Measurements from ENCODE around the gene TLNRD1.

The TLNRD1 gene

DNA sequence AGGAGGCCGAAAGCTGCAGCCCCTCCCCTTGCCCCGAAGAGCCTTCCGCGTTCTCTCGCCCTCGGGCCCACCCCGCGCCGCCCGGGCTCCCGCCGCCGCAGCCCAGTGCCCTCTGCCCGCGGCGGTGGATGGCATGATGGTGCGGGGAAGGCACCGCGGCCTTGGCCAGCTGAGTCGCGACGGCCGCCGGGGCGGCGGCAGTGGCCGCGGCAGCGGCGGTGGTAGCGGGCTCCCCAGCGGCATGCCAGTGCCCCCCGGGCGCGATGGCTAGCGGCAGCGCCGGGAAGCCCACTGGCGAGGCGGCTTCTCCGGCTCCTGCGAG is 1.2 kb downstream of the TLNRD1 start:
- no peak for DNase-seq (ENCODE audit: low read depth, low spot score)

DNA sequence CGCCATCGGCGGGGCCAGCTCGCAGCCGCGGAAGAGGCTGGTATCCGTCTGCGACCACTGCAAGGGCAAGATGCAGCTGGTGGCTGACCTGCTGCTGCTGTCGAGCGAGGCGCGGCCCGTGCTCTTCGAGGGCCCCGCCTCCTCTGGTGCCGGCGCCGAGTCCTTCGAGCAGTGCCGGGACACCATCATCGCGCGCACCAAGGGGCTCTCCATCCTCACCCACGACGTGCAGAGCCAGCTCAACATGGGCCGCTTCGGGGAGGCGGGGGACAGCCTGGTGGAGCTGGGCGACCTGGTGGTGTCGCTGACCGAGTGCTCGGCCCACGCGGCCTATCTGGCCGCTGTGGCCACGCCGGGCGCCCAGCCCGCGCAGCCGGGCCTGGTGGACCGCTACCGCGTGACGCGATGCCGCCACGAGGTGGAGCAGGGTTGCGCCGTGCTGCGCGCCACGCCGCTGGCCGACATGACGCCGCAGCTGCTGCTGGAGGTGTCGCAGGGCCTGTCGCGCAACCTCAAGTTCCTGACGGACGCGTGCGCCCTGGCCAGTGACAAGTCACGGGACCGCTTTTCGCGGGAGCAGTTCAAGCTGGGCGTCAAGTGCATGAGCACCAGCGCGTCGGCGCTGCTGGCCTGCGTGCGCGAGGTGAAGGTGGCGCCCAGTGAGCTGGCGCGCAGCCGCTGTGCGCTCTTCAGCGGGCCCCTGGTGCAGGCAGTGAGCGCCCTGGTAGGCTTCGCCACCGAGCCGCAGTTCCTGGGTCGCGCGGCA is 1.8 kb downstream of the TLNRD1 start:
- DNase-seq (ENCODE audit: low read depth, low spot score), result no peak

DNA sequence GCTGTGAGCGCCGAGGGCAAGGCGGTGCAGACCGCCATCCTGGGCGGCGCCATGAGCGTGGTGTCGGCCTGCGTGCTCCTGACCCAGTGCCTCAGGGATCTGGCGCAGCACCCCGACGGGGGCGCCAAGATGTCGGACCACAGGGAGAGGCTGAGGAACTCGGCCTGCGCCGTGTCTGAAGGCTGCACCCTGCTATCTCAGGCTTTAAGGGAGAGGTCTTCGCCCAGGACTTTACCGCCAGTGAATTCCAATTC is 2.3 kb downstream of the TLNRD1 start:
- no peak for DNase-seq (ENCODE audit: low read depth, low spot score)

DNA sequence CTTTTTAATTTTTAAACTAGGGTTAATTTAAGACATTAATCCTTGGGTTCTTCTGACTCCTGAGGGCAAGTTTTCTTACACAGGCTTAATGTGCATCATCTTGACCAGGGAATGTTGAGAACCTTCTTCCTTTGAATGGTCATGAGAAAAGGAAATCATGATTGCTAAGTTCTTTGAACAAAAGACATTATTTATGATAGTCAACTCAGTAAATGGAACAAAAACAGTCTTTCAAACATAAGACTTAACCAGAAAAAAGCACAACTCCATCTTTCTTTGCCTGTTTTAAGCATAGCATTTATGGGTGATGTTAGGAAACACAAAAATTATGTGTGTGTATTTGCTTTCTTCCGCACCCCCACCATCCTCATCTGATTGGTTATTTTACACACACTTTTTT is 5.4 kb downstream of the TLNRD1 start:
- DNase-seq (ENCODE audit: low read depth, low spot score), result no peak

DNA sequence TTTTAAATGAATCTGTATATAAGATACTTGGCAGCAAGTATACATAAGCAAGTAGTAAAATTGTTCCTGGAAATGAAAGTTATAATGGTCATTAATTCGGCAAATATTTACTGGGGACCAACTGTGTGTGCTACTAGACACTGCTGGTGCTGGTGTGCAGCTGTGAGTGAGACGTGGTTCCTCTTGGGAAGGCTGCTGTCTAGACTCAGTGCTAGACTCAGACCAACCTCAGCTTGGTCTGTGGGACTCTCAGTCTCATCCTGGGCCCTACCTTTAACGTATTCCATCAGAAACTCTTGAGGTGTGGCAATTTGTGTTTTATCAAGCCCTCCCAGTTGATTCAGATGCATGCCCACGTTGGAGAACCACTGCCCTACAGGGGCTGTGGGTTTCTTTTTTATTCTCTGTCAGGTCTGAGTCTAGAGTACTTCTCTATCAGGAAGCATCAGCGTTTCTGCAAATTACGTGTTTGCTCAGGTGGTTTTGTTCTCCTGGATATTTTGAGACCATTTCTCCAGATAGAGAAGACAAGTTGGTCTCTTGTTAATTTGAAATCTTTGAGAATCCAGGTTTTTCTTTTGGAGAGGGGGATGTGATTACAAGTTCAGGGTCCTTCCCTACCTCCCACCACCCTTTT is 6.8 kb downstream of the TLNRD1 start:
- DNase-seq (ENCODE audit: low read depth, low spot score), result no peak

DNA sequence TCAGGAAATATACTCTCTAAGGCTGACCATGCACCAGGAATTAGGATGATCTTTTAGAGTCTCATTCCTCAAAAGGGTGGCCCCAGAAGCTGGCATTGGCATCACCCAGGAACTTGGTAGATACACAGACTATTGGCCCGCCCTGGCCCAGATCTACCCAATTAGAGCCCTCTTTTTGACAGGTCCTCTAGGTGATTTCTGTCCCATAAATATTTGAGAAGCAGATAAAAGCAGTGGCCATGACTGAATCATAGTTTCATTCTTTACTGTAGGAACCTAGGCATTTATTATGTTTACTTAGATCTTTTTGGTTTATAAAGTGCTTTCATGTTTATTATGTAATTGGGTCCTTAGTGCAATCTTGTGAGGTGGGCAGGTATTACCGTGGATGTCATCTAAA is 7.6 kb downstream of the TLNRD1 start:
- DNase-seq (ENCODE audit: low read depth, low spot score), result no peak

DNA sequence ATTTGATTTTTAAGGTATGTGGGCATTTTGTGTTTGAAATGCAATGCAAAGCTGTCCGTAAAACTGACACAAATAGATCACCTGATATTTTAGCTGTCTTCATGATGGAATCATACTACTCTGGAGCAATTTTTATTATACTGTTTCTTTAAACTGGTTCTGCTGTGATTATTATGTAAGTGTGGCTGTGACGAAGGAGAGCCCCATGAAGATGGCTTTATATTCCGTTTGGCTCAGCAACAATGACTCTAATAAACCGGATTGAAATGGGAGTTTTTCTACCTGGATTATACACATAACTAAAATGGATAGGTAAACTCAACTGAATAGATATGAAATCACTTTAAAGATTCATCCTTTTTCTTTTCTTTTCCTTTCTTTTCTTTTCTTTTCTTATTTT is 9.4 kb downstream of the TLNRD1 start:
- DNase-seq (ENCODE audit: low read depth, low spot score), result no peak

DNA sequence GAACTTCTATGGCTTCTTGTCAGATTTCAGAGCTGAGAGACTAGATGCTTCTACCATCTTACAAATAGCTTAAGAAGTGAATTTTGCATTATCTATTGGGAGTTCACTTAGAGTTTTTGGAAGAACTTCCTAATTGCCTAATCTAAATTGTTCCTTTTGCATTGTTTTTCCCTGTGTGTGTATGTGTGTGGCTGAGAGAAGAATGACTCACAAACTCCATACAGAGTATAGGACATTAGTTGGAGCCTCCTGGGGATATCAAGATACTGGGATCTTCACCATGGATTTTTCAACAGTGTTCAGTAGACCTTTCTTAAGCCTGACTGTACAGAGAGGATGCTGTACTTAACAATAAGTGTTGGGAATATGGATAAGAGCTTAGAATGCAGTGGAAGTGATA is 10.9 kb downstream of the TLNRD1 start:
- DNase-seq (ENCODE audit: low read depth, low spot score), result no peak

DNA sequence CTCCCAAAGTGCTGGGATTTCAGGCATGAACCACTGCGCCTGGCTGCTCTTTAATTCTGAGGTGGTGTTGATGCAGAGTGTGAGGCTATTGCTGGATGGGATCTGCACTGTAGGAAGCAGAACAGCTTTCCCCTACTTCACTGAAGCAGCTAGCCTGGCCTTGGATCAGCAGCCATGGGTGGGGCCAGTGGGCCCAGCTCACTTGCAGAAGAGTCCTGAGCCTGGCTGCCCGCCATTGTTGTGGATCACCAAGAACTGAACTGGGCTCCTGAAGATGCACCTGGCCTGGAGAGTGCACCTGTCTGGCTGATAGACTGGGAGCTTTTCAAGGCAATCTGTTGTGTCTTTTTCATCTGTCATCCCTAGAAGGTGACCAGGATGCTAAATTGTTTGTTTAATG is 11.9 kb downstream of the TLNRD1 start:
- no peak for DNase-seq (ENCODE audit: low read depth, low spot score)

DNA sequence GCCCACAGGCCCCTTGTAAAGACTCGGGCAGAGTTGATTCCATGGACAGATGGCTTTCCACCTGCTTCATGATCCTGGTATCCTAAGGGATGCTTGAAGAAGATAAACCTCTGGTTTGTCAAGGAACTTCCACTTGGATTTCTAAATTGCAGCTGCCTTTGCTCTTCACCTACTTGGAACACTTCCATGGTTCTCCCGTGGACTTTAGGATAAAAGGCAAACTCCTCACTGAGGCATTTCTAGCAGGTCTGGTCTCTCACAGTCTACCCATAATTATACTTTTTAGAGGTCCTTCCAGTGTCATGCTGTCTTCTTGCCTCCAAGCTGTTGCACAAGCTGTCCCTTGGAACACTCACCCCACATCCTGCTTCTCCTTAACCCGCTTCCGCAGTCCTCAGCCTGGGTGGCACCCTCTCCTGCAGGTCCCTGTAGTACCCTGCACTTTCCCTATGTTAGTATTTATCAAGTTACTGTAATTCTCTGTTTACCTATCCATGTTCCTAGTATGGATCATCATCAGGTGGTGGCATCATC is 12.7 kb downstream of the TLNRD1 start:
- no peak for DNase-seq (ENCODE audit: low read depth, low spot score)

DNA sequence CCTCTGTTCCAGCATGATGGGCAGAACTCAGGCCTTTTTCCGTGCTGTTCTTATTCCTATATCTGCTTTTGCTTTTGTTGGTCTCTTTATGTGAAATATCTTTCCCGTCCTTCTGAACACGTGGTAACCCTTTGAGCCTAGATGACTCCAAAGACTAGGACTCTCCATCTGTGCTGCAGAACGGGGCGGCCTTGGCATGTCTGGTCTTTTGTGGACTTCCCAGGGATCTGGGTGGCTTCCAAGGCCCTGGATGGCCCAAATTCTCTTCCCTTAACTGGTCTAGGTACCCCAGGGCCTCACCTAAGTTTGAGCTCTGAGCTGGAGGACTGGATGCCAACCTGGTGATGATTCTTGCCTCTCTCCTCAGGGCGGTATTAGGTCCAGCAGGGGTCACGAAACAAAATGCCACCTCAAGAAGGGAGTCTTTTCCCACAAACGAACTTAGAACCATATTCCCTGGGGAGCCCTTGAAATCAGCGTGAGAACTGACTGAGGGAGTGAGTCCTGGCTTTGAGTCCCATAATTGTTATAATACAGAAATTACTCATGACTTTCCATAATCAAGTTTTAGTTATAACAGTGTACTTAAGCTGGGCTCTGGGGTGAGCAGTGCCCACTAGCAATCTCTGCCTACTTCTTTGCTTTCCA is 13.8 kb downstream of the TLNRD1 start:
- DNase-seq (ENCODE audit: low read depth, low spot score), result no peak

DNA sequence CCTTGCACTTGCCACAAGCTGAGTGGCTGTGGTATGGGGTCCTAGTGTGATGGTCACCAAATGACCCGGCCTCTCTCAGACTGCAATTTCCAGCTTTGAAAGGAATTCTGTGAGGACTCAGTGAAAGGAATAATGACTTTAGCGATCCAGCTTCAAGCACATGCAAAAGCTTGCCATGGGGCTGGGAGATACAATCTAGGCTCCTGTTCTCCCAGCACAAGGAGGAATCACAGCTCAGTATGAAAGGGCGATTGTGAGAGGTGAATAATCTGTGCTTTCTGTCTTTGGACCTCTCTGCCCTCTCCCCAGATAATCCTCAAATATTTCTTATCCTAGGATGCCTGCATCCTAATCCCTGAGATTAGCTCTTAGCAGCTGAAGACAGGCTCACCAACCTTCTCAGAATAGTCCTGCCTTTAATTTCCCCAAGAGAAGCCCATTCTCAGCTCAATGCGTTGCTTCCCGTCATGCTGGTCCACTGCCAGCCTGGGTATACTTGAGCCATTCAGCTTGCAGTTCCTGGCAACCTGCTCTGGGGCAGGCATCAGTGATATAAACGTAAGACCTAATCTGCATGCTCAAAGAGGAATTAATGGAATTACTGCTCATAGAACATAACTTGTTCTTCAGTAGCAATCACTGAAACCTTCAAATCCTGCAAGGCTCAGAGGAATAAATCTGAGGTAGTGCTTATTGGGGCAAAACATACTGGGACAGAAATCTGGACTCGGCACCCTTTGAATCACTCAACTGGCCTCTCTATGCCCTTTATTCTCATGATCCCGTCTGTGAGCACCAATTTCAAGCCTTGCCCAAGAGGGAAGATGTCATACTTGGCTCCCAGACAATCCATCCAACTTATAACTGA is 15.1 kb downstream of the TLNRD1 start:
- no peak for DNase-seq (ENCODE audit: low read depth, low spot score)

DNA sequence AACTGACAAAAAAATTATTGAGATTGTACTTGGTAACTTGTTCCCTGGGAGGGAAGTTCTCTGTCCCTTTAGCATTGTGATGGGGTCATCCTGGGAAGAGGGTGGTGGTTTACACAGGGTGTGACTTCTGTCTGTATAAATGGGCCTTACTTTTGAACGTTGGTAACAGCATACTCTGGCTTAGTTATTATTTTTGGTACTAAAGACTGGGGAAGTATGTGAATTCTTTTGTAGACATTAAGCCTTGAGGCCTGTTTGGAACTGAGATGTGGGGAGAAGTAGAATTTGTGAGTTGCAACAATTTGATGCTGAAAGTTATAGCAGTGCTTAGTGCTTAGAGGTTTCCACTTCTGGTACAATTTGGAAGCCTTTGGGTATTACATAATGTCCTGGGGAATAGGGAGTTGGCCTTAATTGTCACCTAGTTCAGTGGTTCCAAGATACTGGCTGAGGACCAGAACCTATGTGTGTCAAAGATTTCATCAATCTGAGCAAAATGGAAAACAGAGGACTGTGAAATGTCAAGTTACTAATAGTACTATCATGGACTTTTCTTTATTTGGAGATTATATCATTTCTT is 15.9 kb downstream of the TLNRD1 start:
- no peak for DNase-seq (ENCODE audit: low read depth, low spot score)

DNA sequence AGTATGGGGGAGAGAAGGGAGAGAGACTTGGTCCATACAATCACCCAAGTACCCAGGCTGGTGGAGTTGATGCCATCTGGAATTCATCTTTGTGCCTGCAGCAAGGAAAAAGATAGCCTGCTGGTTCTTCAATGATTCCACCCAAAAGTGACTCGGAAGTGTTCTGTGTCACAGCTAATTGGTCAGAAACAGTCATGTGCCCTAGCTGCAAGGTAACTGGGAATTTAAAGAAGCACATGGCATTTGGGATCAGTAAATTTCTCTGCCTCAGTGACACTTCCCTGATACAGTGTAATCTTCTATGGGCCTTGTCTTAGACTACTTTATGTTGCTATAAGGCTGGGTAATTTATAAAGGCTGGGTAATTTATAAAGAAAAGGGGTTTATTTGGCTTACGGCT is 17.5 kb downstream of the TLNRD1 start:
- DNase-seq (ENCODE audit: low read depth, low spot score), result no peak

DNA sequence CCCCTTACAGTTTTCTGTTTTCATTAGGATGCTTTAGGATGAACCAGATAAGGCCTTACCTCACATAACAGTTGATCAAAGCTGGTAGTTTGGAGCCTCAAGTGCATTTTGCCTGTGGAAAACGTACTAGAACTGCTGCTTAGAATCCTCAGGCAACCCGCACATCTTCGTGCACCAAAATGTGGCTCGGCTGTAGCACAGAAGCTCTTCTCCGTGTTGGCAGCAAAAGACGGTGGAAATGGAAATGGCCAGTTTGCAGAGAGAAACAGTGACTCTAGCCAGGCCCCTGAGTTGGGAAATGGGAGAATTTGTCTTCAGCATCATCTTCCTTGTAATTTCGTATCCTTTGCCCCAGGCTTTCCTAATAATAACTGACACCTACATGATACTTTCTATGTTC is 20.6 kb downstream of the TLNRD1 start:
- DNase-seq (ENCODE audit: low read depth, low spot score), result no peak

DNA sequence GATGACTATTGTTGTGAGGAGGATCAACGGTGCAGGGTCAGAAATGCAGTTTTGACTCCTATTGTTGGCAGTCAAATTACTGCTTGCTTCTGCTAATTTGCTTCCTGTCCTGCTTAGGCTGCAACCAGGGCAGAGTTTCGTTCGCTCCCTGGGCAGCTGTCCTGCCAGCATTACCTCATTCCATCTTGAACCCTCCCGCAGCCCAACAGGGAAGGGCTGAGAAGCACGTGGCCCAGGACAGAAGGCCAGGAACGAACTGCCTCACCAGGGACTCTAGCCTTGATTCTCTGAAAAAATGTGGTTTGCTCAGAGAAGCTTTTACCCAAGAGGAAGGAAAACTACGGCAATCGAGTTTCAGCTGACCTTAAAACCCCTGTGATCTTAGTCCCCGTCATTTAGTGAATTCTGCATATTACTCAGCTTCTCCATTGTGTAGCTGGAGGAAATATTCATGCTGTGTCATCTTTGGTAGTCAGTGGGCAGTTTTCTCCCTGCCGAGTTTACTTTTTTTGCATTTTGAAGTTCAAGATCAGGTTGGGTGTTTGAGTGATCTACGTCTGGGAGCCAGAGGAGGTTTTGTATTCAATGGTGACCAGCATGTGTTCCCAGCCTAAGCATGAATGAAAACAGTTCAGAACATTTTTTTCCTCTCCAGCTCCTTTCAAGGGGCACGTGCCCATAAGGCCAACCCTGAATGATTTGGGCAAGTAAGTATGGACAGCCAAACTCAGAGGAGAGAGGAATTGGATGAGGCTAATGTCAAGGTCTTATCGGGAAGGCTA is 23.0 kb downstream of the TLNRD1 start:
- no peak for DNase-seq (ENCODE audit: low read depth, low spot score)

DNA sequence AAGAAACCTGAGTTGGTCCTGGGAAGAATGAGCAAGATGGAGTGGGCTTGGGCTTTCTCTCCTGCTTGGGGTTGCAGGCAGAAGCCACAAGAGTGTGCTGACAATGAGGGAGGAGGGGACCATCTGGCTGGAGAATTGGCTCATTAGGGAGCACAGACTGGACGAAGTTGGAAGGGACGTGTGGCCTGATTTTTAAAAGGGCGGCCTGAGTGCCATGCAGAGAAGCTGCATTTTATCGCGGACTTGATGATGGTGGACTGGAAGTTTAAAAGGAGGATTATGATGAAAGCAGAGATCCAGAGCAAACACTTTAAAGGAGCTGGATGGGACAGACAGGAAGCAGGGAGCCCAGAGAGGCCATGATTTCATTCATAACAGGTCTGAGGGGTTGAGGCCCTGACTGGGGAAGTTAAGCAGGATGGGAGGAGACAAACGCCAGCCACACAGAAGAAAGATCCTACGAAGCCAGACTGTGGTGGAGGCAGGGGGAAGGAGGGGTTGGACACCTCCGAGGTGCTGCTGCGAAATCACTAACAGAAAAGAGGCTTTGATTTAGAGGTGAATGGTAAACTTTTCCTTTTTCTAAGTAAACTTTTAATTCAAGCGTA is 23.6 kb downstream of the TLNRD1 start:
- DNase-seq (ENCODE audit: low read depth, low spot score), result no peak

DNA sequence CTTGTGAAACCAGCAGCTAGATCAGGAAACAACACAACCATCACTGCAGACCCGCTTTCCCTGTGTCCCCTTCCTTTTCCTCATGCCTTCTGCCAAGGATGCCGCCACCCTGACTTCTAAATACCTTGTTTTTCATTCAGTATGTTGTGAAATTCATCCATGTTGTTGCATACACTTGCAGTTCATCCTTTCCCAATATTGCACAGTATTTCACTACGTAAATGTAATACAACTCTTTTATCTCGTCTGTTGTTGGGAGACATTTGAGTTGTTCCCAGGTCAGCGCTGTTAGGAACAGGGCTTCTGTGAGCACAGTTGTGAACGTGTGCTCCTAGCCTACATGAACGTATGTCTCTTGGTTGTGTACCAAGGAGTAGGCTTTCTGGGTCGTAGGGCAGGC is 24.2 kb downstream of the TLNRD1 start:
- DNase-seq (ENCODE audit: low read depth, low spot score), result no peak

DNA sequence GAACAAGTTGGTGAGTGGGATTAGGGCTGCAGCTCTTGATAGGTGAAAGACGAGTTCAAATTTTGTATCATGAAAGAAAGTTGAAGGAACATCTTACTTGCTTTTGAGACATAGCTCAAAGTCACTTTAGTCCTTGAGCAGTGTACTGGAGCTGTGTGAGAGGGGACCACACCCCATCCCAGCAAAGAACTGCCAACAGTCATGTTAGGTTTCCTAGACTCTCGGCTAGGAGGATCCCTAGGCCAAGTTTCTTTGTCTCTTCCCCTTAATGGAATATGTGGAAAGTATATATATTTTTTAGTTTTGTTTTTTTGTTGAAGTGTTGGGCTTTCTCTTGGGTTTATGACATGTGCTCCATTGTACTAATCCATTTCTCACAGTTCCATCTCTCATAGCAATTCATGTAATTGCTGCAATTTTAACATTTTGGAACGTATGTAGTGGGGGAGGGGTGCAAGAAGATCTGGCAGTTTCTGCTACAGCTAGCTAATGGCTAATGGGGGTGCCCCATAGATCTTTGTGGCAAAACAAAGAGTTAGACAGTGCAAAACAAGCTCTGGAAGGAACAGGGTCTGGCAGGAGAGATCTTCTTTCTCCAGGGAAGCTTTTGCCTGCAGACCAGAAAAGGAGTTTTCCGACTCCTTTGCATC is 25.1 kb downstream of the TLNRD1 start:
- DNase-seq (ENCODE audit: low read depth, low spot score), result no peak

All from activated CD4-positive, CD25-positive, alpha-beta regulatory T cell treated with anti-CD3 and anti-CD28 coated beads, Interleukin-2, amount 50 U/mL, for 16 hours (primary cell).